ENCODE data around the gene PREB. TPM values are rescaled to one million over a fixed set of nuclear protein-coding genes. Genes with fewer than 3 reads are reported as not detected.

PREB gene
- total RNA-seq, 2 experiments from 2014 or later = 59.7 to 59.9 TPM

DNA sequence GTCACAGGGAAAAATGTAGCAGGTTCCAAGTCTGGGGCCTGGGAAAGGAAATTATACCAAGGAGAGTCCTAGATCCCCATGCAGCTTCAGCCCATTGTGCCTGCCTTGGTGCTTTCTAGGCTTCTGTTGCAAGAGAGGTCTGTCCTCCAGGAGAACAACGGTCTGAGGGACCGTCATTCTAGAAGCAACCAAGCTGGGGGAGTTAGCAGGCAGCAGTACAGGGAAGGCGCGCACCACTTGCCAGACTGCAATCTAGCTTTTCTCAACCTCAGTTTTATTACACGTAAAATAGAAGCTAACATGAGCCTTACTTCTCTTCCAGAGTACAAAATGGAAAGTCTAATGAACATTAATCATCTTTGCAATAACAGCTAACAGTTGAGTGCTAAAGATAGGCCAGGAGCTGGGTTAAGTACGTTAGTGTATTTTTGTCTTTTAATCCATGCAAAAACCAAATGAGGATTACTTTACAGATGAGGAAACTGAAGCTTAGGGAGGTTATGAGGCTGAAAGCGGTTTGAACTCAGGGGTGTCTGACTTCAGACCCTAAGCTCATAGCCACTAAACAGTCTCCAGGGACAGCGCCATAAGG lies 16.3 kb upstream of the PREB start:
- no peak for ATAC-seq
- Mint-ChIP-seq H3K27ac (no peak overlapping the region), H3K36me3 (ENCODE audit: low read depth) (no peaks in the 10 kb centered on the region), H3K4me1 (no peaks in the 10 kb centered on the region), H3K4me3 (no peak overlapping the region), H3K27me3 (peaks cover 3% of the 10 kb centered on the region), H3K9me3 (ENCODE audit: low read depth) (no peaks in the 10 kb centered on the region)
- CTCF ChIA-PET = interaction anchor here (0.6 to 0.7 kb wide), 2 partner anchors 53 to 77 kb away, joined by 3 read pairs; no protein-coding TSS in a partner anchor
- no peak for DNase-seq
- intact Hi-C loops (cut with DNase I, micrococcal nuclease) = no loop called here
- POLR2A ChIA-PET = no interaction called here

DNA sequence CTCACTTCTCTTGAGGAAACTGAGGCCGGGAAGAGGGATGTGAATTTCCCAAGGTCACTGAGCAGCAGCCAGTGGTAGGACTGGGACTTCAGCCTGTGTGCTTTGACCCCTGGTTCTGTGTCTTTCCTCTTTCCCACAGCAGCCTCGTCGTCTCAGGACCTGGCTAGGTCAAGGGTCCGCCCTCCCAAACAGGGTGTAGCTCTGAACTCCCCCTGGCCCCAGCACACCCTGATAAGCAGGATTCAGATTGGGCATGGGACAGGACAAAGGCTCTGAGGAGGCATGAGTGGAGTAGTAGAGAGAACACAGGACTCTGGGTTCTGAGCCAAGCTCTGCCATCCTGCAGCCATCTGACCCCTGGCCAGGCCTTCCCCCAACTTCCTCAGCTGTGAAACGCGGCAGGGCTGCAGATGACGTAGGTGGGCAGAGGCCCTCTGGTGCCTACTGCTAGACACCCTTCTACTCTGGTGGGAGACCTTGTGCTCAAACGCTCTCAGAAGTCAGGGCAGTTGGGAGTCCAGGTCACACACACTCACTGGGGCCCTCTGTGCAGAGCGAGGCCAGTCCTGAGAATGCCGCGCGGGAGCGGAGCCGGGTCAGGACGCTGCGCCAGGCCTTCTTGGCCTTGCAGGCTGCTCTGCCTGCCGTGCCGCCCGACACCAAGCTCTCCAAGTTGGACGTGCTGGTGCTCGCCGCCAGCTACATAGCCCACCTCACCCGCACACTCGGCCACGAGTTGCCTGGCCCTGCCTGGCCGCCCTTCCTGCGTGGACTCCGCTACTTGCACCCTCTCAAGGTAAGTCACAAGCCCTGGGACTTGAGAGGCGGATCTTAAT lies 15.4 kb upstream of the PREB start:
- H3K27me3 Mint-ChIP-seq = peaks cover 3% of the 10 kb centered on the region
- no peaks in the 10 kb centered on the region for H3K4me1 Mint-ChIP-seq
- POLR2A ChIA-PET = no interaction called here
- ATAC-seq (no peak), DNase-seq (no peak)
- intact Hi-C loops (cut with DNase I, micrococcal nuclease) = no loop called here
- H3K4me3 Mint-ChIP-seq = no peak overlapping the region
- no peaks in the 10 kb centered on the region for H3K9me3 Mint-ChIP-seq (ENCODE audit: low read depth)
- CTCF ChIA-PET = interaction anchor here (1.5 kb wide), 1 partner anchor 50 kb away, joined by 4 read pairs; no protein-coding TSS in a partner anchor
- no peaks in the 10 kb centered on the region for H3K36me3 Mint-ChIP-seq (ENCODE audit: low read depth)
- no peak overlapping the region for H3K27ac Mint-ChIP-seq

DNA sequence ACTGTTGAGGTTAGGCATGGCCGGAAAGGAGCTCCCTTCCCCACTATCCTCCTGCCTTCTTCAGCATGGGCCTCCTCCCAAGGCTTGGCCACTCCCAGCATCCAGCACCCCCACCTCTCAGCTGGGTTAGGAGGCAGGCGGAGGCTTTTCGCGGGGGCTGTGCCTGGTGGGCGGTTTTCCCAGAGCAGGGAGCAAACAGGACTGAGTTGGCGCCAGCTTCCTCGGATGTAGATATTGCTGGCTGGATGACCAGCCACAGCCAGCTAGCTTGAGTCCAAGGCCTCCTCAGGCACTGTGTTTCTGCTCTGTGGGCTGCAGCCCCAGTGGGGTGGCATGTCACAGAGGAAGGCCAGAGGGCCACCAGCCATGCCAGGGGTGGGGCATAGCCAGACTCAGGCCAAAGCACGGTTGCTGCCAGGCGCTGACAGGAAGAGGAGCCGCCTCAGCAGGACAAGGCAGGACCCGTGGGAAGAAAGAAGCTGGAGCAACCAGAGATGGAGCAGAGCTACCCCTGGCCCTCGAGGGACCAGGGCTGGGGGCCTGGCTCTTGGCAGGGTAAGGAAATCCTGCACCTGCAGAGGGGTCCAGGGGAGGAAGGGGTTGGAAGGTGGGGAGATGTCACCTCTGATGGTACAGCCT lies 14.5 kb upstream of the PREB start, which contains the start of gene TCF23:
Gene TCF23, plus strand, starts transcription at position 204 of the 639 bp plus-strand sequence. Its CDS starts 130 bp downstream, at position 334.
- ATAC-seq = no peak
- ChIA-PET CTCF (interaction anchor here (1.5 kb wide), 1 partner anchor 49 kb away, joined by 4 read pairs; no protein-coding TSS in a partner anchor), POLR2A (no interaction called here)
- Mint-ChIP-seq H3K27ac (no peak within 1 kb of the TSS), H3K4me3 (no peak within 1 kb of the TSS), H3K27me3 (peaks cover 3% of the 10 kb centered on the region), H3K4me1 (no peaks in the 10 kb centered on the region), H3K36me3 (ENCODE audit: low read depth) (no peaks in the 10 kb centered on the region), H3K9me3 (ENCODE audit: low read depth) (no peaks in the 10 kb centered on the region)
- intact Hi-C loops (cut with DNase I, micrococcal nuclease) = no loop called here
- DNase-seq = no peak

DNA sequence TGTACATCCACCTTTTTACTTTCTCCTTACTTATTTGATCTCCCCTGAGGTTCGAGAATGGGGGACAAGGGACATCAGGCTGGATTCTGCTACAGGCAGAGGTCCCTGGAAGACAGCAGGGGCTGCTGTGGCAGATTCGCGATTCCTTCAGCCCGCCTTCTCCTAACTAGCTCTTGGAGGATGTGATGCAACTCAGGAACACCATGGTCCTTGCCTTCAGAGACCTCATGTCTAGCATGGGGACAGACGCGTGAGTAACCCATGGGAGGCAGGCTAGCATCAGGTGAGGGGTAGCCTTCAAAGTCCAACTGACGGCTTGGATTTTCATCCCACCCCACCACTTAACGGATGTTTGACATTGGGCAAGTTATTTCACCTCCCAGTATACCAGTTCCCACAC lies 13.5 kb upstream of the PREB start:
- Mint-ChIP-seq H3K4me3 (no peak overlapping the region), H3K27me3 (peaks cover 3% of the 10 kb centered on the region), H3K27ac (no peak overlapping the region), H3K36me3 (ENCODE audit: low read depth) (no peaks in the 10 kb centered on the region), H3K4me1 (no peaks in the 10 kb centered on the region), H3K9me3 (ENCODE audit: low read depth) (peaks cover 2% of the 10 kb centered on the region)
- DNase-seq = no peak
- POLR2A ChIA-PET = no interaction called here
- CTCF ChIA-PET = interaction anchor here (1.5 kb wide), 1 partner anchor 48 kb away, joined by 4 read pairs; no protein-coding TSS in a partner anchor
- intact Hi-C loops (cut with DNase I, micrococcal nuclease) = no loop called here
- ATAC-seq = no peak

DNA sequence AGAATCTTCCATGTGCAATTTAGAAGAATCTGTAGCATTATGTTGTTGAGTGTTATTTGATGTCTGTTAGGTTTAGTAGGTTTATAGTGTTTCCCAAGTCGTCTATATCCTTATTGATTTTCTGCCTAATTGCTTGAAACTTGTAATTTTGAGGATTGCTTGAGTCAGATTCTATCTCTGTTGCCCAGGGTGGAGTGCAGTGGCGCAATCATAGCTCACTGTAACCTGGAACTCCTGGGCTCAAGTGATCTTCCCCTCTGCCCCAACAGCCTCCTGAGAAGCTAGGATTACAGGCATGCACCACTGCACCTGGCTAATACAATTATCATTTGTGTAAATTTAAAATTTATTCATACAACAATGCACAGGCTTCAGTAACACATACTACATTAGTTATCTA lies 11.2 kb upstream of the PREB start:
- ATAC-seq (no peak), DNase-seq (no peak)
- Mint-ChIP-seq H3K9me3 (ENCODE audit: low read depth) (peaks cover 4% of the 10 kb centered on the region), H3K27ac (no peak overlapping the region), H3K36me3 (ENCODE audit: low read depth) (no peaks in the 10 kb centered on the region), H3K4me1 (no peaks in the 10 kb centered on the region), H3K27me3 (peaks cover 3% of the 10 kb centered on the region), H3K4me3 (no peak overlapping the region)
- ChIA-PET POLR2A (no interaction called here), CTCF (interaction anchor here (1.2 to 1.4 kb wide), 3 partner anchors 13 to 184 kb away, joined by 4 to 6 read pairs (median 4); no protein-coding TSS in a partner anchor)
- intact Hi-C loops (cut with DNase I, micrococcal nuclease) = no loop called here

DNA sequence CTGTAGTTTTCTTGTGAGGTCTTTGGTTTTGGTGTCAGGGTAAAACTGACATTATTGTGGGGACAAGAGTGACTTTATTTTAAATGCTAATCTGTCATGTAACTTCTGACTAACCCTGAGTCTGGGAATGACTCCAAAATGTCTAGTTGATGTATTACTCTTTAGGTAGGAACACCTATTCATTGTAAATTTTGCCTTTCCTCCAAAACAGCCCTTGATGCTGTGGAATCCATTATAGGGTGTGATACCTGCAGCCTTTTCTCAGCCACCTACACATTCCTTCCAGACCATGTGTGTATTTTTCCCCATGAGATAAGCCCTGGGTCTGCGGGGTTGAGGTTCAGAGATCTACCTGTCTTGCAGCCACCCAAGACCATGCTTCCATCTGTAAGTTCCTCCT lies 8.8 kb upstream of the PREB start:
- H3K4me3 Mint-ChIP-seq = no peak overlapping the region
- intact Hi-C loops (cut with DNase I, micrococcal nuclease) = no loop called here
- no peaks in the 10 kb centered on the region for H3K36me3 Mint-ChIP-seq (ENCODE audit: low read depth)
- DNase-seq (no peak), ATAC-seq (no peak)
- ChIA-PET CTCF (no interaction called here), POLR2A (no interaction called here)
- H3K9me3 Mint-ChIP-seq (ENCODE audit: low read depth) = peaks cover 4% of the 10 kb centered on the region
- no peaks in the 10 kb centered on the region for H3K4me1 Mint-ChIP-seq
- H3K27ac Mint-ChIP-seq = no peak overlapping the region
- H3K27me3 Mint-ChIP-seq = peaks cover under 1% of the 10 kb centered on the region

DNA sequence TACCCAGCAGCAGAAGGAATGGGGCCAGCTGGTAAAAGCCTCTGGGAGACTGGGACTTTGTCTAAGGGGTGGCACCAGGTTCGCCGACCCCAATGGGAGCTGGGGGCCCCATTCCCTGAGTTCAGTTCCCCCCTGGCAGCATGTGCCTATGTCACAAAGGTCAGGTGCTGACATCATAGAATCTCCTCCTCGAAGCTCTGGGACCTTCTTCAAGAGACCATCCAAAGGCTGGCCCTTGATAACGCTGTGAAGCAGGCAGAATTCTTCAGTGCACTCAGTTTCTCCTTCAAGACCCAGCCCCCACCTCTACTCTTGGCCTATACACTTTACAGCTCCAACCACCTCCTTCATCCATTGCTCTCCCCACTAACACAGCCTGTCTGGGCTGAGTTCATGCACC lies 4.9 kb upstream of the PREB start, which contains the start of gene PRR30:
Gene PRR30, minus strand, starts transcription at position 101 of the 400 bp plus-strand sequence. CDS start 1,081 bp downstream, outside the sequence.
- ChIA-PET CTCF (no interaction called here), POLR2A (no interaction called here)
- Mint-ChIP-seq H3K27ac (no peak within 1 kb of the TSS), H3K4me1 (peaks cover 3% of the 10 kb centered on the region), H3K9me3 (ENCODE audit: low read depth) (peaks cover 4% of the 10 kb centered on the region), H3K27me3 (no peaks in the 10 kb centered on the region), H3K4me3 (no peak within 1 kb of the TSS), H3K36me3 (ENCODE audit: low read depth) (peaks cover 2% of the 10 kb centered on the region)
- DNase-seq = no peak
- intact Hi-C loops (cut with DNase I, micrococcal nuclease) = no loop called here
- ATAC-seq = no peak

DNA sequence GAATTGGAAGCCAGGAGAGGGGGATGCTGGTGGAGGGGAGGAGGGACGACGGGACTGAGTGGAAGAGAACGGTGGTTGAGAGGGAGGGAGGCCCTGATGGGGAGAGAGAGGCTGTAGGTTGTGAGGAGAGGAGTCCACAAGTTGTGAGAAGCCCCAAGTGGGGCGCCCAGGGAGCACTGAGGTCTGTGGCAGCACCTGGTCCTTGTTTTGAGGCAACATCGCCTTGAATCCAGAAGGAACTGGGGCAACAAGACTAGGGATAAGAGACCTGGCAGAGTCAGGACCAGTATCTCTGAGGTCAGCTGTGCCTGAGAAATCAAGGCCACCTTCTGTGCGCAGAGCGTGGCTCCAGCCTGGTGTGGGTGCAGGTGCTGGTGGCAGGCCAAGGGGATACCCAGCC lies 3.7 kb upstream of the PREB start:
- POLR2A ChIA-PET = no interaction called here
- peaks cover 8% of the 10 kb centered on the region for H3K4me1 Mint-ChIP-seq
- ATAC-seq = no peak
- DNase-seq = no peak
- H3K4me3 Mint-ChIP-seq = no peak overlapping the region
- peaks cover 4% of the 10 kb centered on the region for H3K9me3 Mint-ChIP-seq (ENCODE audit: low read depth)
- intact Hi-C loops (cut with DNase I, micrococcal nuclease) = no loop called here
- no peaks in the 10 kb centered on the region for H3K27me3 Mint-ChIP-seq
- H3K36me3 Mint-ChIP-seq (ENCODE audit: low read depth) = peaks cover 5% of the 10 kb centered on the region
- no peak overlapping the region for H3K27ac Mint-ChIP-seq
- CTCF ChIA-PET = interaction anchor here (0.7 kb wide), 2 partner anchors 113 to 174 kb away, joined by 4 read pairs; no protein-coding TSS in a partner anchor

DNA sequence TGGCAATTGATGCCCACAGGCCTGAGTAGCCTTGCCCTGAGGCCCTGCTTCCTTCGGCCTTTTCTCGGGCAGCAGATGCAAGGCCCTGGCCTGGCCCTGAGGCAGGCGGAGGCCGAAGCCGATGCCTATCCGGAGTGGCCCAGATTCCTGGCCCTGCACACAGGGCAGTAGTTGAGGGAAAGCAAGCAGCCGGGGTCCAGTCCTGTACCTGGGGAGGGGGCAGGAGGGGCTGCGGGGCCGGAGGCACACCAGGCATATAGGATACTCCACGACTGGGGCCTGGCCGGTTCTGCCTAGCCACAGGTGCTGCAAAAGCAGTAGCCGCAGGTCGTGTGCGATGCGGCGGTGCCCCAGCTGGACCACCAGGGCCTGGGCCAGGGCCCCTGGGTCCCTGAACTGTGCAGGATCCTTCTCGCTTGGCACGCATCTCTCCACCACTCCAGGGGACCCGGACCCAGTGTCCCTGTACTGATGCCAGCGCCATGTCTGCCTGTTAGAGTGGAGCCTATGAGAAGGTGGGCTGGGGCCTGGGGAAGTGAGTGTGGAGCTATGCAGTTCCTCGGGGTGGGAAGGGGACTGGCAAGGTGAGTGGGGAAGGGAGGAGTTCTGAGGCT lies 3.0 kb upstream of the PREB start:
- H3K4me3 Mint-ChIP-seq = no peak overlapping the region
- H3K27me3 Mint-ChIP-seq = no peaks in the 10 kb centered on the region
- no peaks in the 10 kb centered on the region for H3K9me3 Mint-ChIP-seq (ENCODE audit: low read depth)
- intact Hi-C loops (cut with DNase I, micrococcal nuclease) = no loop called here
- H3K27ac Mint-ChIP-seq = no peak overlapping the region
- DNase-seq (no peak), ATAC-seq (no peak)
- CTCF ChIA-PET = no interaction called here
- H3K36me3 Mint-ChIP-seq (ENCODE audit: low read depth) = peaks cover 12% of the 10 kb centered on the region
- H3K4me1 Mint-ChIP-seq = peaks cover 15% of the 10 kb centered on the region
- POLR2A ChIA-PET = no interaction called here

DNA sequence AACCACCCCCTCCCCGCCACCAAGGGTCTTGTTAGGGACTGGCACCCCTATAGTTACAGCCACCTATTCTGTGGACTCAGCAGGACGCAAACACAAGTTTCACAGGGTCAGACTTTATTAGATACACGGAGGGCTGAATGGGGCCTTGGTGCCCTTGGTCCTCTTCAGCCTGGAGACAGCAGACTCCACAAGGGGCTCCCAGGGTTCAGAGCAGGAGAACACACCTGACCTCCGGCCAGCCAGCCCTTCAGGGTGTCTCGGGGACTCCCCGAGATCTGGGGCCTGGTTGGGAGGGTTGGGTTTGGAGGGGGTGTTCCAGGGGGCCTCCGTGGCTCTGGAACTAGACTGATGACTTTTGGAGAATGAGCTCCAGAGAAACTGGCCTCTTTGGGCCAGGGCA lies 2.3 kb upstream of the PREB start:
- intact Hi-C loops (cut with DNase I, micrococcal nuclease) = no loop called here
- ChIA-PET CTCF (interaction anchor here (1.1 kb wide), 2 partner anchors 34 to 166 kb away, joined by 3 to 4 read pairs; no protein-coding TSS in a partner anchor), POLR2A (no interaction called here)
- H3K9me3 Mint-ChIP-seq (ENCODE audit: low read depth) = no peaks in the 10 kb centered on the region
- no peak overlapping the region for H3K27ac Mint-ChIP-seq
- DNase-seq (no peak), ATAC-seq (no peak)
- no peak overlapping the region for H3K4me3 Mint-ChIP-seq
- H3K4me1 Mint-ChIP-seq = peaks cover 16% of the 10 kb centered on the region
- H3K27me3 Mint-ChIP-seq = no peaks in the 10 kb centered on the region
- peaks cover 12% of the 10 kb centered on the region for H3K36me3 Mint-ChIP-seq (ENCODE audit: low read depth)

DNA sequence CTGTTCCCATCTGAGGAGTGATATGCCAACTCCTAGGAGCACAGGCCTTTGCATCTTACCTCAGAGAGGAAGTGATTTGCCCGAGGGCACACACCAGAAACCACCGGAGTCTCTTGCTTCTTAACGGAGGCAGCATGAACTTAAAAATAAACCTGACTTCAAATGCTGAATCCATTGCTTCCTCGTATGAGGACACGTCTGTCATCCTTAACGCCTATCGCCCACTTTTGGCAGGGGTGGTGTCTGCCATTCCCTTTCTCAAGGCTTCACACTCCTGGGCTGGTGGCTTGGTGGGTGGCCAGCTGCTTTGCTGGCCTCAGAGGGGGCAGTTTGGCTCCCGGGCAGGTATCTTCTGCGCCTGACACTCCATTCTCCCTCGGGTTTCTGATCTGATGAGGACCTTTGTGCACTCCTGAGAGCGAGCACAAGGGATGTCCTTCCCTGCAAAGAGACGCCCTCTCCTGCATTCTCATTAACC lies 1.1 kb upstream of the PREB start:
- H3K4me1 Mint-ChIP-seq = peaks cover 16% of the 10 kb centered on the region
- H3K36me3 Mint-ChIP-seq (ENCODE audit: low read depth) = peaks cover 19% of the 10 kb centered on the region
- intact Hi-C loops (cut with DNase I, micrococcal nuclease) = no loop called here
- ChIA-PET CTCF (interaction anchor here (0.7 to 1.3 kb wide), 3 partner anchors 12 to 64 kb away, joined by 3 to 5 read pairs (median 3); partner anchors contain the start of genes ABHD1 and OST4), POLR2A (interaction anchor here (1.1 kb wide), 1 partner anchor 208 kb away, joined by 3 read pairs; no protein-coding TSS in a partner anchor)
- DNase-seq (no peak), ATAC-seq (no peak)
- H3K27me3 Mint-ChIP-seq = no peaks in the 10 kb centered on the region
- peak overlapping the region; percentile 81 for H3K4me3 Mint-ChIP-seq
- no peaks in the 10 kb centered on the region for H3K9me3 Mint-ChIP-seq (ENCODE audit: low read depth)
- H3K27ac Mint-ChIP-seq = peak overlapping the region; percentile 94

All from activated CD4-positive, alpha-beta T cell treated with anti-CD3 and anti-CD28 coated beads for 36 hours (primary cell).